SK-N-SH treated with all-trans-retinoic acid at 6 μM for 48 hours (cell line): ENCODE data around the gene CNN2.

Source experiments
- CREB5 ChIP-seq: fragments of 250-450 bp; sonication (Bioruptor Pico); IDR thresholded peaks from 2 replicates; pipeline ENCODE4 v1.5.1; 2020; ENCODE audit warnings: low read depth, mild to moderate bottlenecking, moderate library complexity
- CSDC2 ChIP-seq: fragments of 250-450 bp; sonication (Bioruptor Pico); IDR thresholded peaks from 2 replicates; pipeline ENCODE4 v1.5.0; 2020; ENCODE audit warnings: mild to moderate bottlenecking, moderate library complexity
- ESRRG ChIP-seq: fragments of 250-450 bp; sonication (Bioruptor Pico); IDR thresholded peaks from 2 replicates; pipeline ENCODE4 v1.6.1; 2021; ENCODE audit warnings: mild to moderate bottlenecking
- OSR1 ChIP-seq: fragments of 250-450 bp; sonication (Bioruptor Pico); IDR thresholded peaks from 2 replicates; pipeline ENCODE4 v1.8.0; 2022; ENCODE audit warnings: moderate library complexity, mild to moderate bottlenecking, inconsistent platforms
- PATZ1 ChIP-seq: fragments of 250-450 bp; sonication (Bioruptor Pico); IDR thresholded peaks from 2 replicates; pipeline ENCODE4 v1.8.0; 2020; ENCODE audit warnings: mild to moderate bottlenecking, moderate library complexity, borderline replicate concordance
- POU6F1 ChIP-seq: fragments of 250-450 bp; sonication (Bioruptor Pico); IDR thresholded peaks from 2 replicates; pipeline ENCODE4 v1.8.0; 2021; ENCODE audit warnings: low read depth, mild to moderate bottlenecking, moderate library complexity, borderline replicate concordance
- RARB ChIP-seq: fragments of 250-450 bp; sonication (Bioruptor Pico); IDR thresholded peaks from 2 replicates; pipeline ENCODE4 v1.8.0; 2021; ENCODE audit warnings: mild to moderate bottlenecking, moderate library complexity
- SNAI2 ChIP-seq: fragments of 250-450 bp; sonication (Bioruptor Pico); IDR thresholded peaks from 2 replicates; pipeline ENCODE4 v1.5.0; 2020; ENCODE audit warnings: mild to moderate bottlenecking, moderate library complexity
- TCF4 ChIP-seq: fragments of 250-450 bp; sonication (Bioruptor Pico); IDR thresholded peaks from 2 replicates; pipeline ENCODE4 v1.8.0; 2021; ENCODE audit warnings: mild to moderate bottlenecking, moderate library complexity, borderline replicate concordance
- ZFP30 ChIP-seq: fragments of 450-650 bp; formaldehyde crosslinking; IDR thresholded peaks from 2 replicates; pipeline ENCODE4 v1.5.0; 2022; ENCODE audit warnings: mild to moderate bottlenecking, moderate library complexity
- ZNF70 ChIP-seq: fragments of 450-650 bp; formaldehyde crosslinking; IDR thresholded peaks from 2 replicates; pipeline ENCODE4 v1.5.0; 2020; ENCODE audit warnings: mild to moderate bottlenecking, moderate library complexity
- ZNF8 ChIP-seq: fragments of 450-650 bp; formaldehyde crosslinking; IDR thresholded peaks from 2 replicates; pipeline ENCODE4 v1.5.0; 2020; ENCODE audit warnings: mild to moderate bottlenecking, moderate library complexity

GRCh38 chr19:1073956-1074517, 47.6 kb downstream of the CNN2 start:
- TF ChIP-seq CSDC2 (CRISPR knock-in tag) (no peak), RARB (CRISPR knock-in tag) (no peak), PATZ1 (CRISPR knock-in tag) (no peak), OSR1 (CRISPR knock-in tag) (no peak), ZNF70 (no peak), ZFP30 (CRISPR knock-in tag) (no peak), ESRRG (CRISPR knock-in tag) (no peak), CREB5 (CRISPR knock-in tag) (no peak), TCF4 (no peak), POU6F1 (CRISPR knock-in tag) (no peak), SNAI2 (CRISPR knock-in tag) (no peak), ZNF8 (CRISPR knock-in tag) (no peak)
